HG02884 (cell line): ENCODE data around the gene RPS3A.
"Not testable (repeated sequence)": the region's sequence is repeated elsewhere in the genome, so short reads cannot be mapped to it uniquely, and the experiment has no call there.

Experiments
- ATAC-seq: cut with Tn5 transposase; IDR thresholded peaks from one replicate; pipeline ENCODE4 v1.9.1; 2021; ENCODE audit warnings: mild to moderate bottlenecking, moderate library complexity; ENCODE audit not compliant: unreplicated experiment

The RPS3A gene

GRCh38 chr4:151099229-151099975, at the start of gene RPS3A:
Gene RPS3A (plus strand): TSS chr4:151099628. CDS start chr4:151099653, 25 bp downstream.
- ATAC-seq, result peak; percentile 91

- ATAC-seq, result no peak
Measured at GRCh38 chr4:151052785-151053184, 46.6 kb upstream of the RPS3A start.

GRCh38 chr4:151055539-151055938, 43.9 kb upstream of the RPS3A start:
- ATAC-seq, result no peak

- not testable (repeated sequence) for ATAC-seq
Measured at GRCh38 chr4:151063143-151063542, 36.3 kb upstream of the RPS3A start.

- no peak for ATAC-seq
Measured at GRCh38 chr4:151067316-151067970, 32.0 kb upstream of the RPS3A start.

GRCh38 chr4:151074416-151074916, 25.0 kb upstream of the RPS3A start:
- ATAC-seq, result no peak

- not testable (repeated sequence) for ATAC-seq
Measured at GRCh38 chr4:151077978-151078377, 21.4 kb upstream of the RPS3A start.

GRCh38 chr4:151087467-151087866, 12.0 kb upstream of the RPS3A start:
- ATAC-seq, result no peak

- ATAC-seq, result no peak
Measured at GRCh38 chr4:151091047-151091446, 8.4 kb upstream of the RPS3A start.

GRCh38 chr4:151092488-151092887, 6.9 kb upstream of the RPS3A start:
- ATAC-seq, result no peak

- ATAC-seq, result no peak
Measured at GRCh38 chr4:151093203-151093602, 6.2 kb upstream of the RPS3A start.

- no peak for ATAC-seq
Measured at GRCh38 chr4:151094290-151094751, 5.1 kb upstream of the RPS3A start.

GRCh38 chr4:151095142-151095541, 4.3 kb upstream of the RPS3A start:
- no peak for ATAC-seq

GRCh38 chr4:151097759-151098158, 1.7 kb upstream of the RPS3A start:
- no peak for ATAC-seq

GRCh38 chr4:151098979-151099228, 524 bp upstream of the RPS3A start:
- ATAC-seq, result no peak

GRCh38 chr4:151099976-151100417, 569 bp downstream of the RPS3A start:
- no peak for ATAC-seq

GRCh38 chr4:151100531-151100930, 1.1 kb downstream of the RPS3A start:
- ATAC-seq, result no peak

GRCh38 chr4:151103758-151104157, 4.3 kb downstream of the RPS3A start:
- ATAC-seq, result no peak

- no peak for ATAC-seq
Measured at GRCh38 chr4:151104621-151105020, 5.2 kb downstream of the RPS3A start.

GRCh38 chr4:151105454-151106032, 6.1 kb downstream of the RPS3A start:
- no peak for ATAC-seq

GRCh38 chr4:151107063-151107462, 7.6 kb downstream of the RPS3A start:
- no peak for ATAC-seq

- no peak for ATAC-seq
Measured at GRCh38 chr4:151110236-151110635, 10.8 kb downstream of the RPS3A start.
